ENCODE measurements around the gene FADS1. TPM values are rescaled to one million over a fixed set of nuclear protein-coding genes. Genes with fewer than 3 reads are reported as not detected.

The FADS1 gene
- total RNA-seq (100 to 1,000 TPM in 6 of 9 donors, 10 to 100 TPM in 3; 60.3 to 361 (median 103) TPM), polyA plus RNA-seq (100 to 1,000 TPM in 1 of 3 donors, 10 to 100 TPM in 2; 28.3 to 410 (median 32.1) TPM)
- long read RNA-seq, donor 1, full-length matches to known transcripts: 28 of 246 reads
- long read RNA-seq, donor 1, partial matches to known transcripts: 212 of 246 reads
- long read RNA-seq, donor 1, other reads (novel, unspliced or antisense): 6 of 246 reads
- long read RNA-seq, donor 2, full-length matches to known transcripts: 11 of 189 reads
- long read RNA-seq, donor 2, partial matches to known transcripts: 178 of 189 reads
- long read RNA-seq, donor 2, other reads (novel, unspliced or antisense): 0 of 189 reads
- long read RNA-seq, donor 3, full-length matches to known transcripts: 32 of 204 reads
- long read RNA-seq, donor 3, partial matches to known transcripts: 172 of 204 reads
- long read RNA-seq, donor 3, other reads (novel, unspliced or antisense): 0 of 204 reads
- long read RNA-seq, donor 4, full-length matches to known transcripts: 99 of 128 reads
- long read RNA-seq, donor 4, partial matches to known transcripts: 7 of 128 reads
- long read RNA-seq, donor 4, other reads (novel, unspliced or antisense): 22 of 128 reads
- long read RNA-seq, donor 5, full-length matches to known transcripts: 269 of 300 reads
- long read RNA-seq, donor 5, partial matches to known transcripts: 9 of 300 reads
- long read RNA-seq, donor 5, other reads (novel, unspliced or antisense): 22 of 300 reads
- long read RNA-seq, donor 6, full-length matches to known transcripts: 36 of 58 reads
- long read RNA-seq, donor 6, partial matches to known transcripts: 8 of 58 reads
- long read RNA-seq, donor 6, other reads (novel, unspliced or antisense): 14 of 58 reads
- long read RNA-seq, donor 7, full-length matches to known transcripts: 6 of 17 reads
- long read RNA-seq, donor 7, partial matches to known transcripts: 11 of 17 reads
- long read RNA-seq, donor 7, other reads (novel, unspliced or antisense): 0 of 17 reads
- long read RNA-seq, donor 8, full-length matches to known transcripts: 56 of 319 reads
- long read RNA-seq, donor 8, partial matches to known transcripts: 252 of 319 reads
- long read RNA-seq, donor 8, other reads (novel, unspliced or antisense): 11 of 319 reads
- long read RNA-seq, donor 9, full-length matches to known transcripts: 21 of 180 reads
- long read RNA-seq, donor 9, partial matches to known transcripts: 90 of 180 reads
- long read RNA-seq, donor 9, other reads (novel, unspliced or antisense): 69 of 180 reads
- long read RNA-seq, donor 10, full-length matches to known transcripts: 17 of 181 reads
- long read RNA-seq, donor 10, partial matches to known transcripts: 164 of 181 reads
- long read RNA-seq, donor 10, other reads (novel, unspliced or antisense): 0 of 181 reads

DNA sequence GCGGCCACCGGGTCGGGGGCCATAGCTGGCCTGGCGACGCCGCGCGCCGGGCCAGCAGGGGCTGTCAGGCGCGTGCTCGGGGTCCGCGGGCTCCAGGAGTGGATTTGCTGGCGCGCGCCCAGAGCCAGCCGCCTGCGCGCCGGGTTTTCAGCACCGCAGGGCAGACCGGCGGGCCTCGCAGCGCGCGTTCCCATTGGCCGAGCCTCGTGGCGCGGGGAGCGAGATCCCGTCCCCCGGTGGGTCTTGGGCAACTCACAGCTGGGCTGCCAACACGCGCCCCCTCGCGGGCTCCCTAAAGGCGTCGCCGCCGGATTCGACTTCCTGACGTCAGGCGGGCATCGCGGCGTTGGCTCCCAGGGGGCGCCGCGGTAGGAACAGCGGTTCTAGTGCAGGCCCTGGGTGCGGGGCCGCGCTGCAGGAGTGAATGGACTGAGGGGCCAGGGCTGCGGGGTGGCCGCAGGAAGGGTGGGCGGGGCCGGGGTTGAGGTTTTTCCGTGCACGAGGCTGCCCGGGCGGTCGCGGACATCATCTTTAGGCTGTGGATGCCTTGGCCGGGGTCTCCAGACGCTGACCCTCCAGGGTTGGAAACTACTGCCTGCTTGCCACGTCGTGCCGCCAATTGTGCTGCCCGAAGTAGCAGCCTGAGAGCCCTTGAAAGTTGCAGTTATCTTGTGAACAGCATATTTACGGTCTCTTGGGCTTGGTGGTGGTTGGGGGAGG is at the start of gene FADS1:
Gene FADS1 (minus strand): TSS at position 268 of the 720 bp plus-strand sequence. CDS start 74 bp downstream, at position 194.
- DNase-seq: peak; percentile 93 to 98 (median 95)
- intact Hi-C loops (cut with DNase I): no loop called here
- TF ChIP-seq, protein P1, sequence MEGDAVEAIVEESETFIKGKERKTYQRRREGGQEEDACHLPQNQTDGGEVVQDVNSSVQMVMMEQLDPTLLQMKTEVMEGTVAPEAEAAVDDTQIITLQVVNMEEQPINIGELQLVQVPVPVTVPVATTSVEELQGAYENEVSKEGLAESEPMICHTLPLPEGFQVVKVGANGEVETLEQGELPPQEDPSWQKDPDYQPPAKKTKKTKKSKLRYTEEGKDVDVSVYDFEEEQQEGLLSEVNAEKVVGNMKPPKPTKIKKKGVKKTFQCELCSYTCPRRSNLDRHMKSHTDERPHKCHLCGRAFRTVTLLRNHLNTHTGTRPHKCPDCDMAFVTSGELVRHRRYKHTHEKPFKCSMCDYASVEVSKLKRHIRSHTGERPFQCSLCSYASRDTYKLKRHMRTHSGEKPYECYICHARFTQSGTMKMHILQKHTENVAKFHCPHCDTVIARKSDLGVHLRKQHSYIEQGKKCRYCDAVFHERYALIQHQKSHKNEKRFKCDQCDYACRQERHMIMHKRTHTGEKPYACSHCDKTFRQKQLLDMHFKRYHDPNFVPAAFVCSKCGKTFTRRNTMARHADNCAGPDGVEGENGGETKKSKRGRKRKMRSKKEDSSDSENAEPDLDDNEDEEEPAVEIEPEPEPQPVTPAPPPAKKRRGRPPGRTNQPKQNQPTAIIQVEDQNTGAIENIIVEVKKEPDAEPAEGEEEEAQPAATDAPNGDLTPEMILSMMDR (IDR thresholded peaks at IDR 0.05): peak; percentile 31 to 61 (median 50)
- peak; percentile 68 to 71 for TF ChIP-seq POLR2A (IDR thresholded peaks at IDR 0.05)
- H3K36me3 ChIP-seq (replicated peaks in 1 of 2): peaks cover 0 to 14% of the 10 kb centered on the region in 2 donors
- peak within 1 kb of the TSS; percentile 13 to 58 (median 42) for H3K4me3 ChIP-seq
- H3K27me3 ChIP-seq: no peaks in the 10 kb centered on the region
- H3K9me3 ChIP-seq (replicated peaks in 1 of 3): no peaks in the 10 kb centered on the region
- WGBS, 4 donors: 1 to 3% (median 2%) methylated on average over 5 to 73 of the region's 73 CpGs
- peaks cover 9 to 13% of the 10 kb centered on the region in 2 donors for H3K4me1 ChIP-seq (replicated peaks in 1 of 2)
- peak within 1 kb of the TSS; percentile 95 to 99 (median 99) for H3K27ac ChIP-seq

- no peaks in the 10 kb centered on the region for H3K27me3 ChIP-seq
- intact Hi-C loops (cut with DNase I): no loop called here
Measured at GRCh38 chr11:61866231-61866957, 49.6 kb upstream of the FADS1 start.

More at GRCh38 chr11:61866231-61866957, 49.6 kb upstream of the FADS1 start:
- TF ChIP-seq POLR2A (IDR thresholded peaks at IDR 0.05): no peak
- TF ChIP-seq, protein P1 (IDR thresholded peaks at IDR 0.05): no peak
- no peak overlapping the region for H3K4me3 ChIP-seq
- H3K4me1 ChIP-seq (replicated peaks in 1 of 2): peaks cover 3 to 10% of the 10 kb centered on the region in 2 donors
- H3K36me3 ChIP-seq (replicated peaks in 1 of 2): peaks cover 0 to 39% of the 10 kb centered on the region in 2 donors
- WGBS, 4 donors: 44 to 63% (median 52%) methylated on average over 4 to 18 of the region's 18 CpGs
- H3K27ac ChIP-seq: peak overlapping the region in 3 of 5 donors; percentile 54 to 65 (median 62)
- H3K9me3 ChIP-seq (replicated peaks in 1 of 3): no peaks in the 10 kb centered on the region
- peak in 5 of 7 donors; percentile 55 to 72 (median 66) for DNase-seq
